Measurements from ENCODE around the gene RPL36.
"Not testable (repeated sequence)": the region's sequence is repeated elsewhere in the genome, so short reads cannot be mapped to it uniquely, and the experiment has no call there.

The RPL36 gene

DNA sequence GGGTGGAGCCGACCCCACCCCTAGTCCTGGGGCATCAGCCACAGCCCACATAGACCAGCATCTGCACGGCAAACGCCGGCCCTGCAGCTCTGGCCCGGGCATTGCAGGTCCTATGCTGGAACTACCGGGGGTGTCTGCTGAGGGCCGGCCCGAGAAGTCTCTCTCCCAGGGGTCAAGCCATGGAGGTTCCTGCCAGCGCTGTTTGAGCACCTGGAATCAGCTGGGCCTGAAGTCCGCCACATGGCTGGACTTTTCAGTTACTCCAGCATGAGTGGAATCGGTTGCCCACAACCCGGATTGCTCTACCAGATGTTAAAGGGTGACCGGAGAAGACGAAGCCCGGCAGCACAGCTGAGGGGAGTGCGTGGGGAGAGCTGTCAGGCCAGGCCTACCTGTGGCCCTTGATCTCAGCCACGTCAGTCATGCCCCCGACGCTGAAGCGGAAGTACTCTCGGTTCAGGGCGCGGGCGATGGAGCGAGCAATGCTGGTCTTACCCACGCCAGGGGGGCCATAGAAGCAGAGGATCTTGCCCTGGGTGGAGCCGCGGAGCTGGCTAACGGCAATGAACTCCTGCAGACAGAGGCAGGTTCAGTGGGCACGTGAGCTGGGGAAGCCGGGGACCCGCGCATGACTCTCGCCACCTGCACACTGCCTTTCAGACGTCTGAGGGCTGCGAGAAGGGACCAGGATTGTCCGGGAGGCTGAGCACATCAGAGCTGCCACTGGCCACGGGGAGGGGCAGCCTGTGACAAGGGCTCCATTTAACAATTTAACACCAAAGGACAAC, 8.7 kb downstream of the RPL36 start:
- H4K91ac ChIP-seq (ENCODE audit: low read depth, low read length, poor library complexity): no peak overlapping the region
- H3K9me3 ChIP-seq (replicated peaks in 1 of 2; ENCODE audit: control insufficient read depth in 2 of 2, insufficient read depth in 1 of 2, low read depth in 1 of 2, low read length in 2 of 2): peaks cover 0 to 15% of the 10 kb centered on the region in 2 donors
- no CpG with 5 or more reads among the region's 38 CpGs for WGBS, 2 donors (ENCODE audit: extremely low coverage in 2 of 2, insufficient read length in 2 of 2, insufficient replicate concordance in 1 of 2)
- no peak overlapping the region for H3K9ac ChIP-seq (ENCODE audit: low read depth, low read length, poor library complexity)
- no peak overlapping the region for H2BK120ac ChIP-seq (ENCODE audit: low read depth, low read length)
- no peaks in the 10 kb centered on the region for H3K4me1 ChIP-seq (ENCODE audit: control insufficient read depth in 2 of 2, insufficient read depth in 1 of 2, low read depth in 1 of 2, low read length in 2 of 2)
- H2AK5ac ChIP-seq (ENCODE audit: low read depth, low read length): no peak overlapping the region
- H2BK12ac ChIP-seq (ENCODE audit: low read length): peak overlapping the region; percentile 10
- DNase-seq (ENCODE audit: low spot score): no peak
- peaks cover 56 to 81% of the 10 kb centered on the region in 2 donors for H3K36me3 ChIP-seq (replicated peaks in 1 of 2; ENCODE audit: control insufficient read depth in 2 of 2, insufficient read depth in 2 of 2, low read length in 2 of 2)
- H2BK5ac ChIP-seq (ENCODE audit: low read length): peak overlapping the region; percentile 53
- H4K8ac ChIP-seq (ENCODE audit: low read depth, low read length): no peak overlapping the region
- no peak overlapping the region for H2AFZ ChIP-seq (ENCODE audit: low read length)
- no peak overlapping the region for H2BK15ac ChIP-seq (ENCODE audit: low read length)
- no peaks in the 10 kb centered on the region for H3K27me3 ChIP-seq (ENCODE audit: control insufficient read depth in 3 of 3, insufficient read depth in 3 of 3, low read depth in 1 of 3, low read length in 3 of 3)
- no peak overlapping the region for H3K4ac ChIP-seq (ENCODE audit: low read length)
- H3K4me2 ChIP-seq (ENCODE audit: insufficient read depth, low read length, poor library complexity, severe bottlenecking): no peak overlapping the region
- no peak overlapping the region for H3K4me3 ChIP-seq (ENCODE audit: low read length in 2 of 2)
- H3K79me1 ChIP-seq (ENCODE audit: low read depth, low read length): peaks cover 23% of the 10 kb centered on the region
- no peak overlapping the region for H3K27ac ChIP-seq (replicated peaks; ENCODE audit: low read length)
- no peak overlapping the region for H3K18ac ChIP-seq (ENCODE audit: low read length)
- peak overlapping the region; percentile 38 for H3K14ac ChIP-seq (ENCODE audit: low read length)
- H3K23ac ChIP-seq (ENCODE audit: low read depth, low read length, poor library complexity): peak overlapping the region; percentile 55

DNA sequence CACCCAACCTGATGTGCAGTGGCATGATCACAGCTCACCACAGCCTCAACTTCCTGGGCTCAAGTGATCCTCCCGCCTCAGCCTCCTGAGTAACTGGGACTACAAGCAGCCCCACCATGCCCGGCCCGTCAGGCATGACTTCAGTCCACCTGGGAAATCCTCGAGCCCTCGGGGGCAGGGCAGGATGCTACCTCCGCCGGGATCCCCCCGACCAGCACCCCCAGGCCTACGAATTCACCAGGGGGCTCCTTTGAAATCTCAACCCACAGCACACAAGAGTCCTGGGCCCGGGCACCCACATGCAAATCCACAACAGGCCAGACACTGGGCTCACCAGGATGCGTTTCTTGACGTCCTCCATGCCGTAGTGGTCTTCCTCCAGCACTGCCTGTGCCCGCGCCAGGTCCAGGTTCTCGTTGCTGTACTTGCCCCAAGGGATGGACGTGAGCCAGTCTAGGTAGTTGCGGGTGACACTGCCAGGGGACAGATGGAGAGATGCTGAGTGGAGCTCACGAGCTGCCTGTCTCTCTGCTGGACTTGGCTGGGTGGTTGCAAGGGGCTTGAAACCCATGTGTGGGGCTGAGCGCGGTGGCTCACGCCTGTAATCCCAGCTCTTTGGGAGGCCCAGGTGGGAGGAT, 10.5 kb downstream of the RPL36 start:
- no peaks in the 10 kb centered on the region for H3K4me1 ChIP-seq (ENCODE audit: control insufficient read depth in 2 of 2, insufficient read depth in 1 of 2, low read depth in 1 of 2, low read length in 2 of 2)
- DNase-seq (ENCODE audit: low spot score): no peak
- H4K8ac ChIP-seq (ENCODE audit: low read depth, low read length): peak overlapping the region; percentile 17
- H3K9me3 ChIP-seq (replicated peaks in 1 of 2; ENCODE audit: control insufficient read depth in 2 of 2, insufficient read depth in 1 of 2, low read depth in 1 of 2, low read length in 2 of 2): peaks cover 0 to 13% of the 10 kb centered on the region in 2 donors
- peaks cover 49 to 81% of the 10 kb centered on the region in 2 donors for H3K36me3 ChIP-seq (replicated peaks in 1 of 2; ENCODE audit: control insufficient read depth in 2 of 2, insufficient read depth in 2 of 2, low read length in 2 of 2)
- no peak overlapping the region for H3K27ac ChIP-seq (replicated peaks; ENCODE audit: low read length)
- no peak overlapping the region for H2AK5ac ChIP-seq (ENCODE audit: low read depth, low read length)
- H2BK5ac ChIP-seq (ENCODE audit: low read length): no peak overlapping the region
- H3K4ac ChIP-seq (ENCODE audit: low read length): no peak overlapping the region
- H3K23ac ChIP-seq (ENCODE audit: low read depth, low read length, poor library complexity): peak overlapping the region; percentile 85
- H4K91ac ChIP-seq (ENCODE audit: low read depth, low read length, poor library complexity): no peak overlapping the region
- H3K4me3 ChIP-seq (ENCODE audit: low read length in 2 of 2): no peak overlapping the region
- WGBS, 2 donors (ENCODE audit: extremely low coverage in 2 of 2, insufficient read length in 2 of 2, insufficient replicate concordance in 1 of 2): no CpG with 5 or more reads among the region's 22 CpGs
- no peaks in the 10 kb centered on the region for H3K27me3 ChIP-seq (ENCODE audit: control insufficient read depth in 3 of 3, insufficient read depth in 3 of 3, low read depth in 1 of 3, low read length in 3 of 3)
- H3K4me2 ChIP-seq (ENCODE audit: insufficient read depth, low read length, poor library complexity, severe bottlenecking): no peak overlapping the region
- no peak overlapping the region for H2BK15ac ChIP-seq (ENCODE audit: low read length)
- no peak overlapping the region for H3K18ac ChIP-seq (ENCODE audit: low read length)
- H2BK12ac ChIP-seq (ENCODE audit: low read length): no peak overlapping the region
- peaks cover 15% of the 10 kb centered on the region for H3K79me1 ChIP-seq (ENCODE audit: low read depth, low read length)
- H3K14ac ChIP-seq (ENCODE audit: low read length): peak overlapping the region; percentile 56
- H2AFZ ChIP-seq (ENCODE audit: low read length): no peak overlapping the region
- no peak overlapping the region for H3K9ac ChIP-seq (ENCODE audit: low read depth, low read length, poor library complexity)
- no peak overlapping the region for H2BK120ac ChIP-seq (ENCODE audit: low read depth, low read length)

DNA sequence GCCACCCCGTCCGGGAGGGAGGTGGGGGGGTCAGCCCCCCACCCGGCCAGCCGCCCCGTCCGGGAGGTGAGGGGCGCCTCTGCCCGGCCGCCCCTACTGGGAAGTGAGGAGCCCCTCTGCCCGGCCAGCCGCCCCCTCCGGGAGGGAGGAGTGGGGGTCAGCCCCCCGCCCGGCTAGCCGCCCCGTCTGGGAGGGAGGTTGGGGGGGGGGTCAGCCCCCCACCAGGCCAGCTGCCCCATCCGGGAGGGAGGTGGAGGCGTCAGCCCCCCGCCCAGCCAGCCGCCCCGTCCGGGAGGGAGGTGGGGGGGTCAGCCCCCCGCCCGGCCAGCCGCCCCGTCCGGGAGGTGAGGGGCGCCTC, 11.9 kb downstream of the RPL36 start:
- not testable (repeated sequence) for H3K4me3 ChIP-seq (ENCODE audit: low read length in 2 of 2); H3K18ac ChIP-seq (ENCODE audit: low read length); H2AFZ ChIP-seq (ENCODE audit: low read length); H3K4ac ChIP-seq (ENCODE audit: low read length); H2BK15ac ChIP-seq (ENCODE audit: low read length); H3K4me1 ChIP-seq (ENCODE audit: control insufficient read depth in 2 of 2, insufficient read depth in 1 of 2, low read depth in 1 of 2, low read length in 2 of 2); H2BK5ac ChIP-seq (ENCODE audit: low read length); H3K14ac ChIP-seq (ENCODE audit: low read length); H2BK12ac ChIP-seq (ENCODE audit: low read length); H3K9ac ChIP-seq (ENCODE audit: low read depth, low read length, poor library complexity); H2BK120ac ChIP-seq (ENCODE audit: low read depth, low read length); H3K4me2 ChIP-seq (ENCODE audit: insufficient read depth, low read length, poor library complexity, severe bottlenecking); H3K23ac ChIP-seq (ENCODE audit: low read depth, low read length, poor library complexity); H4K8ac ChIP-seq (ENCODE audit: low read depth, low read length); H4K91ac ChIP-seq (ENCODE audit: low read depth, low read length, poor library complexity); DNase-seq (ENCODE audit: low spot score); H3K27me3 ChIP-seq (ENCODE audit: control insufficient read depth in 3 of 3, insufficient read depth in 3 of 3, low read depth in 1 of 3, low read length in 3 of 3); H2AK5ac ChIP-seq (ENCODE audit: low read depth, low read length); H3K27ac ChIP-seq (replicated peaks; ENCODE audit: low read length)
- Histone ChIP-seq H3K9me3 (replicated peaks in 1 of 2; ENCODE audit: control insufficient read depth in 2 of 2, insufficient read depth in 1 of 2, low read depth in 1 of 2, low read length in 2 of 2) (peaks cover 0 to 13% of the 10 kb centered on the region in 2 donors), H3K79me1 (ENCODE audit: low read depth, low read length) (peaks cover 11% of the 10 kb centered on the region), H3K36me3 (replicated peaks in 1 of 2; ENCODE audit: control insufficient read depth in 2 of 2, insufficient read depth in 2 of 2, low read length in 2 of 2) (peaks cover 47 to 81% of the 10 kb centered on the region in 2 donors)
- no CpG with 5 or more reads among the region's 28 CpGs for WGBS, 2 donors (ENCODE audit: extremely low coverage in 2 of 2, insufficient read length in 2 of 2, insufficient replicate concordance in 1 of 2)

Measured in neuronal stem cell (in vitro differentiated cells).